ENCODE data around the gene CIITA.

DNA sequence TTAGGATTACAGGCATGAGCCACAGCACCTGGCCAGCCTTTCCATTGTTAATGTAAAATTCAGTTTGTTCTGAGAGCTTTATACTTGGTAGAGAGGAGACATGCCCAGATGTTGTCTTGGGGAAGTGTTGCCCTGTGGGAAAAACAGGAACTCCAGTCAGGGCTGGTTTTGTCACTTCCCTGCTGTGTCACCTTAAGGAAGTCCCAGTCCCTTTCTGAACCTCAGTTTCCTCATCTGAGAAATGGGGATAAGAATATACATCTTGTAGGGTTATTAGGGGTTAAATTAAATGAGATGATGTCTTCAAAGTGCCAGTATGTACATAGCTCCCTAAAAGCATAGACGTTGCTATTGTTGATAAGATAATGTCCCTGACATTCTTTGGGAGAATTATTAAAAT is 92.6 kb downstream of the CIITA start:
- TF ChIP-seq POLR2AphosphoS5 (IDR thresholded peaks at IDR 0.05): no peak
- TF ChIP-seq, protein P1, sequence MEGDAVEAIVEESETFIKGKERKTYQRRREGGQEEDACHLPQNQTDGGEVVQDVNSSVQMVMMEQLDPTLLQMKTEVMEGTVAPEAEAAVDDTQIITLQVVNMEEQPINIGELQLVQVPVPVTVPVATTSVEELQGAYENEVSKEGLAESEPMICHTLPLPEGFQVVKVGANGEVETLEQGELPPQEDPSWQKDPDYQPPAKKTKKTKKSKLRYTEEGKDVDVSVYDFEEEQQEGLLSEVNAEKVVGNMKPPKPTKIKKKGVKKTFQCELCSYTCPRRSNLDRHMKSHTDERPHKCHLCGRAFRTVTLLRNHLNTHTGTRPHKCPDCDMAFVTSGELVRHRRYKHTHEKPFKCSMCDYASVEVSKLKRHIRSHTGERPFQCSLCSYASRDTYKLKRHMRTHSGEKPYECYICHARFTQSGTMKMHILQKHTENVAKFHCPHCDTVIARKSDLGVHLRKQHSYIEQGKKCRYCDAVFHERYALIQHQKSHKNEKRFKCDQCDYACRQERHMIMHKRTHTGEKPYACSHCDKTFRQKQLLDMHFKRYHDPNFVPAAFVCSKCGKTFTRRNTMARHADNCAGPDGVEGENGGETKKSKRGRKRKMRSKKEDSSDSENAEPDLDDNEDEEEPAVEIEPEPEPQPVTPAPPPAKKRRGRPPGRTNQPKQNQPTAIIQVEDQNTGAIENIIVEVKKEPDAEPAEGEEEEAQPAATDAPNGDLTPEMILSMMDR (IDR thresholded peaks at IDR 0.05): no peak
- TF ChIP-seq POLR2A (IDR thresholded peaks at IDR 0.05): no peak
